GM03348 (cell line): ENCODE data around the gene FN3KRP.

Experiments used
- DNase-seq: peaks from one replicate; pipeline ENCODE4 v3.0.0; 2012; ENCODE audit warnings: low spot score

The FN3KRP gene

GRCh38 chr17:82709676-82710498, 6.6 kb upstream of the FN3KRP start:
- no peak for DNase-seq

GRCh38 chr17:82710499-82711232, 5.8 kb upstream of the FN3KRP start:
- DNase-seq = no peak

- no peak for DNase-seq
Observed at GRCh38 chr17:82713071-82713723, 3.3 kb upstream of the FN3KRP start.

GRCh38 chr17:82718986-82719685, 2.6 kb downstream of the FN3KRP start:
- no peak for DNase-seq

GRCh38 chr17:82720204-82720603, 3.7 kb downstream of the FN3KRP start:
- no peak for DNase-seq

- no peak for DNase-seq
Observed at GRCh38 chr17:82722341-82723013, 6.0 kb downstream of the FN3KRP start.

- DNase-seq = no peak
Observed at GRCh38 chr17:82723169-82723807, 6.8 kb downstream of the FN3KRP start.

- DNase-seq = no peak
Observed at GRCh38 chr17:82726427-82726826, 9.9 kb downstream of the FN3KRP start.

GRCh38 chr17:82729479-82730260, 13.2 kb downstream of the FN3KRP start:
- DNase-seq = no peak

- DNase-seq = no peak
Observed at GRCh38 chr17:82732118-82732743, 15.7 kb downstream of the FN3KRP start.

- DNase-seq = peak; percentile 89
Observed at GRCh38 chr17:82734987-82735866, 18.7 kb downstream of the FN3KRP start, which contains the start of gene FN3K. FN3K (plus strand) TSS chr17:82735615; CDS start chr17:82735637, 22 bp downstream.

- no peak for DNase-seq
Observed at GRCh38 chr17:82736511-82737185, 20.1 kb downstream of the FN3KRP start.

GRCh38 chr17:82737967-82738877, 21.7 kb downstream of the FN3KRP start:
- DNase-seq = no peak

GRCh38 chr17:82740906-82741759, 24.6 kb downstream of the FN3KRP start:
- DNase-seq = no peak

GRCh38 chr17:82743344-82744219, 27.1 kb downstream of the FN3KRP start:
- DNase-seq = no peak
